GM12864 (cell line): ENCODE results near the gene RNF114.
"Not testable (repeated sequence)": the region's sequence is repeated elsewhere in the genome, so short reads cannot be mapped to it uniquely, and the experiment has no call there.

Source experiments
- DNase-seq: peaks from one replicate; pipeline ENCODE4 v3.0.0-alpha.2; 2011; ENCODE audit warnings: low read depth
- H3K4me3 ChIP-seq: 2 replicates; pipeline ENCODE4 v1.5.1; 2011; ENCODE audit warnings: mild to moderate bottlenecking, low read depth, low read length, control low read depth
- CTCF ChIP-seq: IDR thresholded peaks from 2 replicates; pipeline ENCODE4 v1.5.1; 2011; ENCODE audit warnings: low read depth, mild to moderate bottlenecking, moderate library complexity, low read length, control low read depth, inconsistent platforms; ENCODE audit errors: missing control alignments

Gene RNF114

DNA sequence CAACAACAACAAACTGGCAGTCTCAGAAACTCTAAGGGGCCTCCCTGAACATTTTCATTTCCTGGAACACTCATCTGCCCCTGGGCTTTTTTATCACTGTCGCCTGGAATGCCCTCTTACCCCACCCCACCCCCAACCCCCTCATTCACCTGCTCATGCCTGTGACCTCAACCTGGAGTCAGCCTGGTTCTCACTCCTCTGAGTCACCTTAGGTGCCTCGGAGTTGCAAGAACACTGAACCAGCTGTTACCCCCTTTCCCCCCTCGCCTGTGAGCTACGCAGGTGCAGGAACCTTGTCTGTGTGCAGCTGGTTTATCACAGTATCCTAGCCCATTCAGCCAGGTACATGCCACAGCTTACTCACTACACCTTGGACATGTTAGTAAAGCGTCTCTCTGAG is 33.7 kb downstream of the RNF114 start:
- no peak overlapping the region for H3K4me3 ChIP-seq
- no peak for DNase-seq
- TF ChIP-seq CTCF = no peak

DNA sequence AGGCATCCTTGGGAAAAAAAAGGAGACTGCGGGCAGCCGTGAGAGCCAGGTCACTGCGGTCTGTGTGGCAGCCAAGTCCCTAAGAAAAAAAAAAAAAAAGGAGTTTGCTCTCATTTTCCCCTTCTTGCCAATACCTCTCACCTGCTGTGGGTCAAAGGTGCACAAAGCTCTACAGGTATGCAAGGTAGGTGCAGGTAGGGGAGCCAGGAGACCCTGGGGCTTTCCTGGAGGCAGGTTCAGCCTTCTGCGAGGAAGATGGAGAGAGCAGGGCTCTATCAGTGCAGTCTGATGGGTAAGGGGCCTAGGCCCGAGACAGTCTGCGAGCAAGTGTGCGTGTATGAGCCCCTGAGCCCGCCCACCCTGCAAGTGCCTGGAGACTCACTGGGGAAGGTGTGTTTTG is 34.3 kb downstream of the RNF114 start:
- no peak for DNase-seq
- no peak for TF ChIP-seq CTCF
- H3K4me3 ChIP-seq = no peak overlapping the region

DNA sequence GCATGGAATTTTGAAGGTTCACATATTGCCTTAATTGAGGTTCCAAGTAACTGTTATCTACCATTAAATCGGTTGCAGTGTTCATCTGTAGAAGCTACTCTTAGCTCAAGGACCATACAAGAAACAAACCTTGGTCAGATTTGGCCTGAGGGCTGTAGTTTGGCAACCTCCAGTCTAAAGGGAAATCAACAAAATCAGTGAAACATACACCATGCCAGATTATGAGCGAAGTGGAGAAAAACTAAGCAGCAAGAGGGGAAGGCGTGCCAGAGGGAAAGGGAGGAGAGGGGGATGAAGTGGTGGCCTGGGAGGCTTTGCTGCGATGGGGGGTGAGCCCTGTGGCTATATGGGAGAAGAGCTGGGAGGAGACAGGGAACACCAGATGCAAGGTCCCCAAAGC is 37.8 kb downstream of the RNF114 start:
- TF ChIP-seq CTCF = no peak
- H3K4me3 ChIP-seq = no peak overlapping the region
- no peak for DNase-seq

GRCh38 chr20:49976542-49976941 is 40.3 kb downstream of the RNF114 start:
- no peak overlapping the region for H3K4me3 ChIP-seq
- TF ChIP-seq CTCF = no peak
- DNase-seq = no peak

- not testable (repeated sequence) for H3K4me3 ChIP-seq, DNase-seq
These were observed 41.5 kb downstream of the RNF114 start for GRCh38 chr20:49977740-49978139.

DNA sequence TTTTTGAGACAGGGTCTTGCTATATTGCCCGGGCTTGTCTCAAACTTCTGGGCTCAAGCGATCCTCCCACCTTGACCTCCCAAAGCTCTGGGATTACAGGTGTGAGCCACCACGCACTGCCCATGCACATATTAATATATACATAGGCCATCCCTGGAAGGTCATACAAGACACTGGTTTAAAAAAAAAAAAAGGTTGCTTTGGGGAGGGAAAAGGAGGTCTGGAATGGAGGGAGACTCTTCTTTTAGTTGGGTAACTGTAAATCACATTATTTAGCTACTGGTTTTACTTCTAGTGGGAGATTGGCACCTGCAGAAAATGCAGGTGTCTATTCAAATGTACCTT is 42.5 kb downstream of the RNF114 start:
- DNase-seq = no peak
- no peak for TF ChIP-seq CTCF
- no peak overlapping the region for H3K4me3 ChIP-seq

DNA sequence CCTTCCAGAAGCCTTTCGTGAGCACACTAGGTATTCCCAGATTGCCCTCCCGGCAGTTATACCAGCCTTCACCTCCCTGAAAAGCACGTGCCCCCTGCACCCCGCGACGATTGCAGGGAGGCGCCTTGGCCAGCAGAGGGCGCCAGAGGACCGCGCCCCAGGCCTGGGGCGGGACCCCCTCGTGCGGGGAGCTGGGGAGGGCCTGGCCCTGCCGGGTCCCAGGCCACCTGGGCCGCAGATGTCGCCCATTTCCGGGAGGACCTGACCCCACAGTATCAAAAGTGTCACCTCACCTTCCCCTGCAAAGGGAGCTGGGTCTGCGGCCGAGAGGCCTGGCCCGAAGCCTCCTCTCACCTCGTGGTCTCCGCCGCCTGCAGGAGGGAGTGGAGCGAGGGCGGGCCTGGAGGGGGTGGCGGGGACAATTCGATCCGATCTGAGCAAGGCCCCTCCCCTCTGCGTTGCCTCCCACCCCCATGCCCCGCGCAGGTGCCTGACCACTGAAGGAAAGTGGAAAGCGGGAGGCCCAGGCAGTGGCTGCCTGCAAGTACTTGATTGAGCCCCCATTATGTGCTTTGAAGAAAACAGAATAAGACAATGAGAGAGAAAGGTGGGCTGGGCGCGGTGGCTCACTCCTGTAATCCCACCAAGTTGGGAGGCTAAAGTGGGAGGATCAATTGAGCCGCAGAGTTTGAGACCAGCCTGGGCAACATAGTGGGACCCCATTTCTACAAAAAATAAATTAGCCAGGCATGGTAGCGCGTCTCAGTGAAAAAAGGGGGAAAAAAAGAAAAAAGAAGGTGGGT is 43.0 kb downstream of the RNF114 start:
- H3K4me3 ChIP-seq = peak overlapping the region; percentile 11; the same call in 1 of the 2 replicates
- peak; percentile 99 for TF ChIP-seq CTCF
- DNase-seq = no peak
